Transverse colon (tissue), 4 donors: ENCODE measurements around the gene KRTAP10-9. TPM values are rescaled to one million over a fixed set of nuclear protein-coding genes. Genes with fewer than 3 reads are reported as not detected.
"Not testable (repeated sequence)": the region's sequence is repeated elsewhere in the genome, so short reads cannot be mapped to it uniquely, and the experiment has no call there.

ENCODE experiments used
- DNase-seq: peaks from one replicate; pipeline ENCODE4 v3.0.0-alpha.2; 2019
- H3K27ac ChIP-seq, 4 donors: fragments of 200-600 bp; sonication (generic); 2 replicates each; pipeline ENCODE4 v1.5.1; 2016 to 2018; ENCODE audit warnings: inconsistent platforms in 4 of 4
- H3K27me3 ChIP-seq: fragments of 200-600 bp; sonication (generic); 2 replicates; pipeline ENCODE4 v1.5.1; 2017; ENCODE audit warnings: inconsistent platforms
- H3K36me3 ChIP-seq, 4 donors: fragments of 200-600 bp; sonication (generic); 2 replicates each; pipeline ENCODE4 v1.5.1; 2017 to 2019; ENCODE audit warnings: inconsistent platforms in 4 of 4
- H3K4me1 ChIP-seq, 4 donors: fragments of 200-600 bp; sonication (generic); 2 replicates each; pipeline ENCODE4 v1.5.1; 2017 to 2020; ENCODE audit warnings: inconsistent platforms in 4 of 4
- H3K4me3 ChIP-seq, 4 donors: fragments of 200-600 bp; sonication (generic); 1 replicate in 1 of 4; 2 replicates in 3 of 4; pipeline versions ENCODE4 v1.5.1 to v1.6.1; 2017 to 2019; ENCODE audit warnings: inconsistent platforms in 4 of 4
- H3K9me3 ChIP-seq, 2 donors: fragments of 200-600 bp; sonication (generic); 2 replicates each; pipeline ENCODE4 v1.5.1; 2017 to 2019; ENCODE audit warnings: inconsistent platforms in 2 of 2
- EP300 ChIP-seq: sonication (generic); formaldehyde crosslinking; IDR thresholded peaks from one replicate; pipeline ENCODE4 v1.6.1; 2017; ENCODE audit warnings: antibody characterized with exemption, low read depth
- POLR2A ChIP-seq: fragments of 450-650 bp; IDR thresholded peaks from one replicate; pipeline ENCODE4 v1.6.1; 2016; ENCODE audit warnings: antibody characterized with exemption, mild to moderate bottlenecking, moderate library complexity
- POLR2AphosphoS5 ChIP-seq, 3 donors: sonication (generic); formaldehyde crosslinking; IDR thresholded peaks; one replicate each; pipeline ENCODE4 v1.6.1; 2016; ENCODE audit warnings: antibody characterized with exemption in 3 of 3
- WGBS, 2 donors: methylation state at CpG; one replicate each; pipeline ENCODE4 v1.1.5; 2018; ENCODE audit warnings: low coverage in 1 of 2; 5-methylcytosine and 5-hydroxymethylcytosine counted together
- in situ Hi-C, 4 donors: fragments of 200-750 bp; cut with MboI; loops; one replicate each; pipeline versions ENCODE4 v1.15.0 to v1.15.1; 2017; ENCODE audit warnings: low sequenced_read_pairs in 3 of 4, low pct_ligation_motif_present in 1 of 4, low pct_unique_long_range_greater_than_20kb in 1 of 4
- intact Hi-C: fragments of 100-400 bp; cut with DNase I; formaldehyde crosslinking; loops from one replicate; pipeline ENCODE4 v1.15.1; 2023; ENCODE audit warnings: low total_unique reads
- total RNA-seq, 4 donors: library from RNA; depleted of rRNA; stranded (reverse); fragments of >200 nt; gene quantifications; one replicate each; pipeline ENCODE4 v1.1.0, GENCODE V29; 2016
- TF ChIP-seq, protein P1 (sequence below), 5 experiments: fragments of 200-600 bp in 3 of 5; fragments of 450-650 bp in 2 of 5; sonication (generic) in 3 of 5; IDR thresholded peaks; 1 replicate in 2 of 5; 2 replicates in 3 of 5; pipeline ENCODE4 v1.5.1; 2016 to 2017; ENCODE audit warnings: antibody characterized with exemption in 5 of 5, inconsistent platforms in 3 of 5, mild to moderate bottlenecking in 2 of 5, moderate library complexity in 1 of 5

Gene KRTAP10-9
- total RNA-seq, 4 donors from 2014 or later, result not detected

DNA sequence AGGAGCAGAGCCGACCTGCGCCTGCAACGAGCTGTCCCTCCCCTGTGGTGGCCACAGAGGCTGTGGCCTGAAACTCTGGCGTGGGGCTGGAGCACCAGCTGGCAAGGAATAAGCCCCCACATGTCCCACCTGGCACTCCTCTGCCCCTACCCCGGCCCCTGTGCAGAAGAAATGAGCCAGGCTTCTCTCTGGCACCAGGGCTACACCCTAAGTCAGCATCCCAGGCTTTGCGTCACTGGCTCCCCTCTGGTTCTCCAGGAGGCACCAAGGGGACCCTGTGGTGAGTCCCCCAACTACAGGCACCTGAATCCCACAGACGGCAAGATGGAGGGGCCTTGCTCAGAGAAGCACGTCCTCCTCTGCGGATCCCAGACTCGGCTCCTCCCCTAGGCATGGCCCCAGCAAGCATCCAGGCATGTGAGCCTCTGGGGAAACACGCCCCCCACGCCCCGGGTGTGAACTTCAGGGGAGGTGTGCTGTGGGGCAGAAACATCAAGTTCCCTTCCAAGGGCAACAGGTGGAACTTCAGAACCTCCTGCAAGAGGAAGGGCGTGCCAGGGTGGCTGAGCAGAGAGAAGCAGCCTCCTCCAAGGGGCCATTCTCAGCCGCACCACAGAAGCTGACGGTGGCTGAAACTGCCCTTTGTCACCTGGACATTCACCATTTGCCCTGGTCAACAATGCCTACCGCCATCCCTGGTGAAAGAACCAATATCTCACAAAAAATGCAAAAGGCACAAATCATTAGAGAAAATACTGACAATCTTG lies 23.6 kb upstream of the KRTAP10-9 start:
- Histone ChIP-seq H3K36me3 (no peaks in the 10 kb centered on the region), H3K4me3 (no peak overlapping the region), H3K9me3 (peaks cover 0 to 5% of the 10 kb centered on the region in 2 donors), H3K27me3 (peaks cover 46% of the 10 kb centered on the region), H3K27ac (no peak overlapping the region), H3K4me1 (no peaks in the 10 kb centered on the region)
- in situ Hi-C loops (no loop called here), intact Hi-C loops (no loop called here)
- TF ChIP-seq, protein P1, sequence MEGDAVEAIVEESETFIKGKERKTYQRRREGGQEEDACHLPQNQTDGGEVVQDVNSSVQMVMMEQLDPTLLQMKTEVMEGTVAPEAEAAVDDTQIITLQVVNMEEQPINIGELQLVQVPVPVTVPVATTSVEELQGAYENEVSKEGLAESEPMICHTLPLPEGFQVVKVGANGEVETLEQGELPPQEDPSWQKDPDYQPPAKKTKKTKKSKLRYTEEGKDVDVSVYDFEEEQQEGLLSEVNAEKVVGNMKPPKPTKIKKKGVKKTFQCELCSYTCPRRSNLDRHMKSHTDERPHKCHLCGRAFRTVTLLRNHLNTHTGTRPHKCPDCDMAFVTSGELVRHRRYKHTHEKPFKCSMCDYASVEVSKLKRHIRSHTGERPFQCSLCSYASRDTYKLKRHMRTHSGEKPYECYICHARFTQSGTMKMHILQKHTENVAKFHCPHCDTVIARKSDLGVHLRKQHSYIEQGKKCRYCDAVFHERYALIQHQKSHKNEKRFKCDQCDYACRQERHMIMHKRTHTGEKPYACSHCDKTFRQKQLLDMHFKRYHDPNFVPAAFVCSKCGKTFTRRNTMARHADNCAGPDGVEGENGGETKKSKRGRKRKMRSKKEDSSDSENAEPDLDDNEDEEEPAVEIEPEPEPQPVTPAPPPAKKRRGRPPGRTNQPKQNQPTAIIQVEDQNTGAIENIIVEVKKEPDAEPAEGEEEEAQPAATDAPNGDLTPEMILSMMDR (IDR thresholded peaks at IDR 0.05), result no peak
- TF ChIP-seq POLR2AphosphoS5 (IDR thresholded peaks at IDR 0.05), result no peak
- TF ChIP-seq POLR2A, result no peak
- TF ChIP-seq EP300, result no peak
- 49% methylated on average over 17 of the region's 17 CpGs; no CpG with 5 or more reads in 1 of the 2 donors for WGBS, 2 donors
- no peak for DNase-seq

DNA sequence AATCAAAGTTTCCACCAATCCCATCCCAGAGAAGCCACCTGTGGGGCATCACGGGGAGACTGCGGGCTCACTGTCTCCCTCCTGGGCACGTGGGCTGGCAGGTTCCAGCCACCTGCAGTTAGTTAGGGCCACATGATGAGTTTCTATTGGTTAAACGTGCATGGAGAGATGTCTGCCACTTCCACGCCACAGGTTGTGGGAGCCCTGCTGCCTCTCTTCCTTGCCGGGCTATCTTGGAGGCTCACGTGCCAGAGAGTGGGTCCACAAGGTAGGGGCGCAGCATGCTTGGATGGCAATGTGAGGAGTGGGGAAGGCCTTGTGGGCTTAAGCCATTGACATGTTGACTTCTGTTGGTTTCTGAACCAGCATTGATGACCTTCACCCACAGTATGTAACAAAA lies 23.0 kb upstream of the KRTAP10-9 start:
- in situ Hi-C loops, result no loop called here
- Histone ChIP-seq H3K36me3 (no peaks in the 10 kb centered on the region), H3K9me3 (no peaks in the 10 kb centered on the region), H3K27me3 (peaks cover 43% of the 10 kb centered on the region), H3K27ac (no peak overlapping the region), H3K4me3 (no peak overlapping the region), H3K4me1 (no peaks in the 10 kb centered on the region)
- TF ChIP-seq EP300, result no peak
- TF ChIP-seq POLR2AphosphoS5 (IDR thresholded peaks at IDR 0.05), result no peak
- TF ChIP-seq, protein P1 (IDR thresholded peaks at IDR 0.05), result no peak
- TF ChIP-seq POLR2A, result no peak
- no peak for DNase-seq
- intact Hi-C loops, result no loop called here
- 77 to 82% methylated on average over 6 to 8 of the region's 8 CpGs for WGBS, 2 donors

GRCh38 chr21:44606495-44606894 lies 20.4 kb upstream of the KRTAP10-9 start:
- intact Hi-C loops (no loop called here), in situ Hi-C loops (no loop called here)
- 65 to 75% methylated on average over 4 of the region's 4 CpGs for WGBS, 2 donors
- Histone ChIP-seq H3K4me3 (no peak overlapping the region), H3K27ac (no peak overlapping the region), H3K4me1 (no peaks in the 10 kb centered on the region), H3K27me3 (peaks cover 37% of the 10 kb centered on the region), H3K36me3 (no peaks in the 10 kb centered on the region), H3K9me3 (peaks cover 0 to 10% of the 10 kb centered on the region in 2 donors)
- no peak for DNase-seq
- TF ChIP-seq, protein P1 (IDR thresholded peaks at IDR 0.05), result no peak
- no peak for TF ChIP-seq EP300
- TF ChIP-seq POLR2AphosphoS5 (IDR thresholded peaks at IDR 0.05), result no peak
- TF ChIP-seq POLR2A, result no peak

DNA sequence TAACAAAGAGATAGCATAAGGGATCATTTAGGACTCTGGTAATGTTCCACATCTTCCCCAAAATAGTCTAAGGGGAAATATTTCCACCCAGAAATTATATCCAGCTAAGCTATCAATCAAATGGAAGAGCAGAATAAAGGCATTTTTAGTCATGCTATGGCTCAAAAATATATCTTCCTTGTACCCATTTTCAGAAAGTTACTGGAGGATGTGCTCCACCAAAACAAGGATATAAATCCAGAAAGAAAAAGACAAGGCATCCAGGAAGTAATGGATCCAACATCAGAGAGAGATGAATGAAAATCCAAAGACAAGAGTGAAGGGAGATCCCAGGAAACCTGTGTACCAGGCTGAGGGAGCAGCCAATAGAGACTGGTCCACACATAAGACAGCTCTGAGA lies 17.7 kb upstream of the KRTAP10-9 start:
- no peaks in the 10 kb centered on the region for H3K36me3 ChIP-seq
- DNase-seq, result no peak
- in situ Hi-C loops, result no loop called here
- H3K9me3 ChIP-seq, result peaks cover 0 to 10% of the 10 kb centered on the region in 2 donors
- H3K27me3 ChIP-seq, result peaks cover 15% of the 10 kb centered on the region
- intact Hi-C loops, result no loop called here
- no peaks in the 10 kb centered on the region for H3K4me1 ChIP-seq
- H3K27ac ChIP-seq, result no peak overlapping the region
- no peak for TF ChIP-seq POLR2A
- no peak for TF ChIP-seq EP300
- TF ChIP-seq, protein P1 (IDR thresholded peaks at IDR 0.05), result no peak
- no peak for TF ChIP-seq POLR2AphosphoS5 (IDR thresholded peaks at IDR 0.05)
- H3K4me3 ChIP-seq, result no peak overlapping the region

DNA sequence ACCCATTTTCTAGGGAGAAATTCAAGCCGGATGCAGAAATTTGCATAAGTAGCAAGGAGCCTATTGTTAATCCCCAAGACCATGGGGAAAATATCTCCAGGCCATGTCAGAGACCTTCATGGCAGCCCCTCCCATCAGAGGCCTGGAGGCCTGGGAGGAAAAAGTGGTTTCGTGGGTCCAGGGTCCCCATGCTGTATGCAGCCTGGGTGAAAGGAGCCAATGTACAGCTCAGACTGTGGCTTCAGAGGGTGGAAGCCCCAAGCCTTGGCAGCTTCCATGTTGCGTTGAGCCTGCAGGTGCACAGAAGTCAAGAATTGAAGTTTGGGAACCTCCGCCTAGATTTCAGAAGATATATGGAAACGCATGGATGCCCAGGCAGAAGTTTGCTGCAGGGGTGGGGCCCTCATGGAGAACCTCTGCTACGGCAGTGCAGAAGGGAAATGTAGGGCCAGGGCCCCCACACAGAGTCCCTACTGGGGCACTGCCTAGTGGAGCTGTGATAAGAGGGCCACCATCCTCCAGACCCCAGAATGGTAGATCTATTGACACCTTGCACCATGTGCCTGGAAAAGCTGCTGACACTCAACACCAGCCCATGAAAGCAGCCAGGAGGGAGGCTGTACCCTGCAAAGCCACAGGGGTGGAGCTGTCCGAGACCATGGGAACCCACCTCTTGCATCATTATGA lies 16.6 kb upstream of the KRTAP10-9 start:
- H3K4me3 ChIP-seq, H3K4me1 ChIP-seq, DNase-seq, H3K9me3 ChIP-seq, H3K27ac ChIP-seq, H3K36me3 ChIP-seq, in situ Hi-C loops, intact Hi-C loops: not testable (repeated sequence)
- H3K27me3 ChIP-seq, result peaks cover 15% of the 10 kb centered on the region
- WGBS, 2 donors, result 93 to 100% methylated on average over 2 to 7 of the region's 7 CpGs
